ENCODE results near the gene ZNF710. TPM values are rescaled to one million over a fixed set of nuclear protein-coding genes. Genes with fewer than 3 reads are reported as not detected.

Gene ZNF710
- total and polyA plus RNA-seq, 2 of the 8 experiments (the other 6 are each of a cell fraction or from before 2014, with no cell fraction given), result 10.5 to 24.0 TPM

- TF ChIP-seq CHD7 (IDR thresholded peaks at IDR 0.05; ENCODE audit: insufficient replicate concordance, low read length) (no peak), USF2 (IDR thresholded peaks at IDR 0.05; ENCODE audit: low read length) (0 out of 2 replicates have a peak, but pooled peaks have one; percentile 17), TCF12 (IDR thresholded peaks at IDR 0.05; ENCODE audit: low read depth, low read length) (0 out of 2 replicates have a peak, but pooled peaks have one; percentile 9), EZH2 (IDR thresholded peaks at IDR 0.05; ENCODE audit: low read depth, low read length, severe bottlenecking) (peak; percentile 33), TBP (IDR thresholded peaks at IDR 0.05; ENCODE audit: low read depth, low read length) (no peak), E2F6 (IDR thresholded peaks at IDR 0.05) (0 out of 2 replicates have a peak, but pooled peaks have one; percentile 24), CHD1 (IDR thresholded peaks at IDR 0.05; ENCODE audit: low read depth, low read length) (no peak)
These were observed 74.5 kb downstream of the ZNF710 start (continued) for GRCh38 chr15:90075420-90076289.

Measured in H1 (cell line).